Loucy (cell line): ENCODE results near the gene HMCN1.

Experiments used
- CTCF ChIP-seq: fragments of 200-600 bp; sonication (generic); conservative IDR thresholded peaks from 2 replicates; pipeline ENCODE4 v1.5.1; 2014; ENCODE audit warnings: mild to moderate bottlenecking, antibody characterized with exemption, low read length
- EZH2phosphoT487 ChIP-seq: fragments of 200-600 bp; IDR thresholded peaks from 2 replicates; pipeline ENCODE4 v1.6.1; 2018; ENCODE audit warnings: antibody characterized with exemption, mild to moderate bottlenecking, moderate library complexity, borderline replicate concordance

DNA sequence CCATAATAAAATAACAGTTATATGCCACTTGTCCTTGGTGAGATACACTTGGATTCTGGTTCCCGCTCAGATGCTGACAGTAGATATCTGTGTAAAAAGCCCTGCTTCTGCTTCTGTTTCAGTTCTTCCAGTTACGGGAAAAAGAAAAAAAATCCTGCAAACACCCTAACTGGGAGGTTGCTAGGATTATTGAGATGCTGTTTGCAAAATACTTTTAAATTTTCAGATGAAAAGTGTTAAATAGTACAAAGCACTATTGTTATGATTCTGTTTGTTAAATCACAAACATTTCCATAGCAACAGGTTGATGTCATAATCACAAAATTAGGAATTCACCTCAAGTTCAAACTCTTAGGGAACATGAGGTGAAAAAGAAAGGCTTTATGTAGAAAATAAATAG lies 232.3 kb downstream of the HMCN1 start:
- TF ChIP-seq CTCF (no peak), EZH2phosphoT487 (no peak)
